Measurements from ENCODE around the gene ASCC1. TPM values are rescaled to one million over a fixed set of nuclear protein-coding genes. Genes with fewer than 3 reads are reported as not detected.

The ASCC1 gene
- total and polyA plus RNA-seq, 2 of the 13 experiments (the other 11 are each of a cell fraction or from before 2014, with no cell fraction given) = 21.6 to 30.1 TPM

DNA sequence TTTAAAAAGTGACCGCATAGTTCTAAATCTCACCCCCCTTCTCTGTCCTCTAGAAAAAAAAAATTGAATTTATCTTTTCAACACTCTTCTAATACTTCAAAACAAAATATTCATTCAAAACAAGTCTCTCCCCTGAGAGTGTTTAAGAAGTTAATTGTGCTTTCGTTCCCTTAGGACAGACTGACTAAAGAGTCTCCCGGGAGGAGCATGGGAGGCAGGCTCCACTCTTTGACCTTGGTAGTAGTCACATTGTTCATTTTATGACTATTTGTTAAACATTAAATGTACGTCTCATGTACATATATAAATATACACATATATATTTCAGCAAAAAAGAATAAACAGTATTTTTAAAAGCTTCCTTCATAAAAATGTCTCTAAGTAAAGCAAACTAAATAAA lies 92.5 kb downstream of the ASCC1 start:
- in situ Hi-C loops (cut with HindIII; ENCODE audit: extremely low pct_ligation_motif_present, low pct_unique_long_range_greater_than_20kb) (no loop called here), intact Hi-C loops (cut with micrococcal nuclease; ENCODE audit: unreplicated experiment) (loop anchor here (10.0 kb wide), 1 partner anchor 101 kb away; no protein-coding TSS in a partner anchor)
- H3K4me1 ChIP-seq (ENCODE audit: insufficient read depth, low read length) = no peaks in the 10 kb centered on the region
- H3K27me3 ChIP-seq (ENCODE audit: control insufficient read depth in 1 of 2, insufficient read depth in 2 of 2, low read length in 2 of 2) = no peaks in the 10 kb centered on the region
- H3K4me3 ChIP-seq (replicated peaks in 1 of 3; ENCODE audit: insufficient read depth in 1 of 3, low read depth in 2 of 3, low read length in 3 of 3) = no peak overlapping the region
- no peaks in the 10 kb centered on the region for H3K79me2 ChIP-seq (ENCODE audit: insufficient read depth, low read length)
- H3K9me3 ChIP-seq (ENCODE audit: low read length) = no peaks in the 10 kb centered on the region
- TF ChIP-seq ZNF180 (CRISPR knock-in tag; IDR thresholded peaks at IDR 0.05; ENCODE audit: borderline replicate concordance, low read depth) = no peak
- TF ChIP-seq, protein P1, sequence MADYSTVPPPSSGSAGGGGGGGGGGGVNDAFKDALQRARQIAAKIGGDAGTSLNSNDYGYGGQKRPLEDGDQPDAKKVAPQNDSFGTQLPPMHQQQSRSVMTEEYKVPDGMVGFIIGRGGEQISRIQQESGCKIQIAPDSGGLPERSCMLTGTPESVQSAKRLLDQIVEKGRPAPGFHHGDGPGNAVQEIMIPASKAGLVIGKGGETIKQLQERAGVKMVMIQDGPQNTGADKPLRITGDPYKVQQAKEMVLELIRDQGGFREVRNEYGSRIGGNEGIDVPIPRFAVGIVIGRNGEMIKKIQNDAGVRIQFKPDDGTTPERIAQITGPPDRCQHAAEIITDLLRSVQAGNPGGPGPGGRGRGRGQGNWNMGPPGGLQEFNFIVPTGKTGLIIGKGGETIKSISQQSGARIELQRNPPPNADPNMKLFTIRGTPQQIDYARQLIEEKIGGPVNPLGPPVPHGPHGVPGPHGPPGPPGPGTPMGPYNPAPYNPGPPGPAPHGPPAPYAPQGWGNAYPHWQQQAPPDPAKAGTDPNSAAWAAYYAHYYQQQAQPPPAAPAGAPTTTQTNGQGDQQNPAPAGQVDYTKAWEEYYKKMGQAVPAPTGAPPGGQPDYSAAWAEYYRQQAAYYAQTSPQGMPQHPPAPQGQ (CRISPR knock-in tag; IDR thresholded peaks at IDR 0.05; ENCODE audit: borderline replicate concordance) = no peak
- 89% methylated on average over 4 of the region's 4 CpGs for WGBS (ENCODE audit: low lambda C conversion rate)
- H2AFZ ChIP-seq (ENCODE audit: low read length) = no peak overlapping the region
- no peak overlapping the region for H3K27ac ChIP-seq (ENCODE audit: extremely low read length, insufficient read depth, low read length)
- CTCF ChIA-PET (ENCODE audit: low intra/inter-chr PET ratio, low total read pairs) = no interaction called here
- FAIRE-seq = no peak
- H4K20me1 ChIP-seq (ENCODE audit: insufficient read depth, low read length) = no peaks in the 10 kb centered on the region
- ATAC-seq = no peak
- H3K4me2 ChIP-seq (ENCODE audit: low read depth, low read length) = no peak overlapping the region
- H3K9ac ChIP-seq (ENCODE audit: insufficient read depth, low read depth, low read length) = no peak overlapping the region
- BruUV-seq (replicated peaks) = no TSS peak
- no peak for DNase-seq (ENCODE audit: low spot score)
- H3K36me3 ChIP-seq (replicated peaks in 1 of 2; ENCODE audit: control insufficient read depth in 1 of 2, insufficient read depth in 2 of 2, low read length in 2 of 2) = peaks cover 2 to 5% of the 10 kb centered on the region in 2 experiments; a peak in 3 of 5 replicates
- POLR2A ChIA-PET = no interaction called here

DNA sequence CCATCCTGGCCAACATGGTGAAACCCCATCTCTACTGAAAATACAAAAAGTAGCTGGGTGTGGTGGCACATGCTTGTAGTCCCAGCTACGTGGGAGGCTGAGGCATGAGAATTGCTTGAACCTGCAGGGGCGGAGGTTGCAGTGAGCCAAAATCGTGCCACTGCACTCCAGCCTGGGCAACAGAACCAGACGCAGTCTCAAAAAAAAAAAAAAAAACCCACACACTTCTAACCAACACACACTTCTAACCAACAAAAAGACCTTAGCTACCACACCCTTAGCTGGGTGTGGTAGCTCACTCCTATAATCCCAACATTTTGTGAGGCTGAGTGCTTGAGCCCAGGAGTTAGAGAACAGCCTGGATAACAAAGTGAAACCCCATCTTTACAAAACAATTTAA lies 93.9 kb downstream of the ASCC1 start:
- in situ Hi-C loops (cut with HindIII; ENCODE audit: extremely low pct_ligation_motif_present, low pct_unique_long_range_greater_than_20kb) (no loop called here), intact Hi-C loops (cut with micrococcal nuclease; ENCODE audit: unreplicated experiment) (loop anchor here (10.0 kb wide), 1 partner anchor 103 kb away; no protein-coding TSS in a partner anchor)
- ATAC-seq (no peak), FAIRE-seq (no peak), DNase-seq (ENCODE audit: low spot score) (no peak)
- Histone ChIP-seq H3K4me2 (ENCODE audit: low read depth, low read length) (no peak overlapping the region), H3K79me2 (ENCODE audit: insufficient read depth, low read length) (no peaks in the 10 kb centered on the region), H3K36me3 (replicated peaks in 1 of 2; ENCODE audit: control insufficient read depth in 1 of 2, insufficient read depth in 2 of 2, low read length in 2 of 2) (peaks cover 2 to 3% of the 10 kb centered on the region in 2 experiments; a peak in 2 of 5 replicates), H3K4me1 (ENCODE audit: insufficient read depth, low read length) (no peaks in the 10 kb centered on the region), H2AFZ (ENCODE audit: low read length) (no peak overlapping the region), H3K27me3 (ENCODE audit: control insufficient read depth in 1 of 2, insufficient read depth in 2 of 2, low read length in 2 of 2) (no peaks in the 10 kb centered on the region), H3K27ac (ENCODE audit: extremely low read length, insufficient read depth, low read length) (no peak overlapping the region), H3K9ac (ENCODE audit: insufficient read depth, low read depth, low read length) (no peak overlapping the region), H4K20me1 (ENCODE audit: insufficient read depth, low read length) (no peaks in the 10 kb centered on the region), H3K9me3 (ENCODE audit: low read length) (no peaks in the 10 kb centered on the region), H3K4me3 (replicated peaks in 1 of 3; ENCODE audit: insufficient read depth in 1 of 3, low read depth in 2 of 3, low read length in 3 of 3) (no peak overlapping the region)
- TF ChIP-seq ZNF816 (CRISPR knock-in tag; IDR thresholded peaks at IDR 0.05; ENCODE audit: borderline replicate concordance) (no peak), GABPB1 (CRISPR knock-in tag; IDR thresholded peaks at IDR 0.05) (no peak), SP4 (CRISPR knock-in tag; IDR thresholded peaks at IDR 0.05) (no peak), MAZ (IDR thresholded peaks at IDR 0.05; ENCODE audit: borderline replicate concordance, low read depth, low read length) (no peak), MAZ (CRISPR knock-in tag; IDR thresholded peaks at IDR 0.05; ENCODE audit: low read depth) (no peak), ZNF878 (CRISPR knock-in tag; IDR thresholded peaks at IDR 0.05) (no peak)
- WGBS (ENCODE audit: low lambda C conversion rate) = 96% methylated on average over 4 of the region's 4 CpGs
- no TSS peak for BruUV-seq (replicated peaks)
- CTCF ChIA-PET (ENCODE audit: low intra/inter-chr PET ratio, low total read pairs) = no interaction called here
- POLR2A ChIA-PET = no interaction called here

Data from HepG2 (cell line).